GM12872 (cell line): Measurements from ENCODE around the gene PASK.

Experiments used
- TF ChIP-seq, protein P1 (sequence below): IDR thresholded peaks from 3 replicates; pipeline ENCODE4 v1.5.1; 2011; ENCODE audit warnings: low read depth, mild to moderate bottlenecking, low read length, moderate library complexity; ENCODE audit not compliant: insufficient read depth

PASK gene

DNA sequence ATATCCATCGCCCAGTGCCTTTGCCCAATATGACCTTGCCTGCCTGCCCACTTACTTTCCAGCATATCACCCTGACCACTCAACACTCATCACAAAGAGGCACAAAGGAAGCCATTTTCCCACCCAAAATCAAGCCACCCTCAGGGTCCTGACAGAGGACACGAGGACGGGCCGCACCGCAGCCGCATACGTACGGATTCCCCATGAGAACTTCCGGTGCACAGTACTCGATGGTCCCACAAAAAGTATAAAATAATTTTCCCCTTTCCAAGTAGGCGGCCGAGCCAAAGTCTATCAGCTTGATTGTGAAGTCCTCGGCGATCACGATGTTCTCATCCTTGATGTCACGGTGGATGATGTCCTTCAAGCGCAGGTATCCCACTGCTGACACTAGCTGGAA is 37.2 kb downstream of the PASK start:
- TF ChIP-seq, protein P1, sequence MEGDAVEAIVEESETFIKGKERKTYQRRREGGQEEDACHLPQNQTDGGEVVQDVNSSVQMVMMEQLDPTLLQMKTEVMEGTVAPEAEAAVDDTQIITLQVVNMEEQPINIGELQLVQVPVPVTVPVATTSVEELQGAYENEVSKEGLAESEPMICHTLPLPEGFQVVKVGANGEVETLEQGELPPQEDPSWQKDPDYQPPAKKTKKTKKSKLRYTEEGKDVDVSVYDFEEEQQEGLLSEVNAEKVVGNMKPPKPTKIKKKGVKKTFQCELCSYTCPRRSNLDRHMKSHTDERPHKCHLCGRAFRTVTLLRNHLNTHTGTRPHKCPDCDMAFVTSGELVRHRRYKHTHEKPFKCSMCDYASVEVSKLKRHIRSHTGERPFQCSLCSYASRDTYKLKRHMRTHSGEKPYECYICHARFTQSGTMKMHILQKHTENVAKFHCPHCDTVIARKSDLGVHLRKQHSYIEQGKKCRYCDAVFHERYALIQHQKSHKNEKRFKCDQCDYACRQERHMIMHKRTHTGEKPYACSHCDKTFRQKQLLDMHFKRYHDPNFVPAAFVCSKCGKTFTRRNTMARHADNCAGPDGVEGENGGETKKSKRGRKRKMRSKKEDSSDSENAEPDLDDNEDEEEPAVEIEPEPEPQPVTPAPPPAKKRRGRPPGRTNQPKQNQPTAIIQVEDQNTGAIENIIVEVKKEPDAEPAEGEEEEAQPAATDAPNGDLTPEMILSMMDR, result no peak

DNA sequence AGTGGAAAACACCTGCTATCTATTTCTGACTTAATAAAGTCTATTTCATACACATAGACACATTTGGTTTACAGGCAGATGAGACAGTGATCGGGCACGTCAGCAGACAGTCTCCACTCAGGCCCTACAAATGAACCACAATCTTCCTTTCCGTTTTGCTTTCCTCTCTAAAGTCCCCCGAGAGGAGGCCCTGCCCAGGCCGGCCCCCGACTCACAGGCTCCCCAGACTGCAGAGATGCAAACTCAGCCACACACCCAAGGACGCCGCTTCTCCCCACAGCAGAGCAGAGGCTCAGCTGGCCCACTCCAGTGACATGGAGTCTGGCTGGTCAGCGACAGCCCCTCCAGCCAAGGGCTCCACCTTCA is 37.8 kb downstream of the PASK start:
- TF ChIP-seq, protein P1, result no peak

DNA sequence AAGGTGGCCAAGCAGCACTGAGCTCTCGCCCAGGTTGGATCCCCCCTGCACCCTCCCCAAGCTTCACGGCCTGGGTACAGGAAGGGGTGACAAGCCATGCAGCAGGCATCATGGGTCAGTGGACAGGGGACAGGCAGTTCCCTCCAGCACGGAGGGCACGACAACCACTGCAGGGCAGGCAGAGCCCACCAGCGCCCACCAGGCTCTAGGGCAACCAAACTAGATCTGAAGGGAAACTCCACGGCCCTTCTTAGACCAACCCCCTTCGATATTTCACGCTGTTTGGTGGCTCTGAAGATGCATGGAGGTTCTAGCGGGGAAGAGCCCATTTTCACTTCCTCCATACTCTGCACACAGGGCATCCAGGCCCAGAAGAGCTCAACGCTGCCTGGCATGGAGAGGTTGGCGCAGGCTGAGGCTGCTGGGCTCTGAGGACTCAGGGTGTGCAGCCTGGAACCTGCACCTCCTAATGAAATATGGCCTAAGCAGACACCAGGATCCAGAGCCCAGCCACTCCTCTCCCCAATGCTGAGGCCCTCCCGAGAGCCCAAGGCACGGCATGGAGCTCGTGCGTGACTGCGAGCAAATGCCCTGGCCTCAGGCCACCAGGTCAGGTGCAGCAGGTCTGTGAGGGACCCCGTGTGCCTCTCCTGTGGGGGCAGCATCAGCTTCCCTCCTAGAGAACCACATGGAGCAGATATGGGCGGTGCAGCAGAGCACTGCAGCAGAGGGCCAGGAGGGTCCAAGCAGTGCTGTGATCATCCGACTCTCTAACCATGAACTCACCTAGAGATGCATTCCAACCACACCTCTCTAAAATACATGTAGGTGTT is 38.4 kb downstream of the PASK start:
- TF ChIP-seq, protein P1, result no peak

DNA sequence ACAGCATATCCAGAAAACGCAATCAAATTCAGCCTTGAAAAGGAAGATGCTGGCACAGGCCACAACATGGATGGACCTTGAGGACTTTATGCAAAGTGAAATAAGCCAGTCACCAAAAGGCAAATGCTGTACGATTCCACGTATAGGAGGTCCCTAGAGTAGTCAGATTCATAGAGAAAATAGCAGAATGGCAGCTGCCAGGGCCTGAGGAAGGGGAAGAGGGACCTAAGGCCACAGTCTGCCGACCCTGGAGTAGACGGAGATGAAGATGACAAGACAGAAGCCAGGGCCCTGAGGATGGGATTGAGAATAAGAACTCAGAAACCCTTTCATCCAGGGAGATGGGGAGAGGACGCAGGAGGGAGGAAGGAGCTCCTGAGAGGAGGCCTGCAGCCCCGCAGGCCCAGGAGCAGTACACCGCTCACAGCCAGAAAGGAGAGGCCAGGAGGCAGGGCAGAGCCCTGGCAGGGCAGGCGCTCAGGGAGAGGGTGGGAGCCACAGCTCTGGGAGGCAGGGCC is 39.1 kb downstream of the PASK start:
- TF ChIP-seq, protein P1, result no peak

DNA sequence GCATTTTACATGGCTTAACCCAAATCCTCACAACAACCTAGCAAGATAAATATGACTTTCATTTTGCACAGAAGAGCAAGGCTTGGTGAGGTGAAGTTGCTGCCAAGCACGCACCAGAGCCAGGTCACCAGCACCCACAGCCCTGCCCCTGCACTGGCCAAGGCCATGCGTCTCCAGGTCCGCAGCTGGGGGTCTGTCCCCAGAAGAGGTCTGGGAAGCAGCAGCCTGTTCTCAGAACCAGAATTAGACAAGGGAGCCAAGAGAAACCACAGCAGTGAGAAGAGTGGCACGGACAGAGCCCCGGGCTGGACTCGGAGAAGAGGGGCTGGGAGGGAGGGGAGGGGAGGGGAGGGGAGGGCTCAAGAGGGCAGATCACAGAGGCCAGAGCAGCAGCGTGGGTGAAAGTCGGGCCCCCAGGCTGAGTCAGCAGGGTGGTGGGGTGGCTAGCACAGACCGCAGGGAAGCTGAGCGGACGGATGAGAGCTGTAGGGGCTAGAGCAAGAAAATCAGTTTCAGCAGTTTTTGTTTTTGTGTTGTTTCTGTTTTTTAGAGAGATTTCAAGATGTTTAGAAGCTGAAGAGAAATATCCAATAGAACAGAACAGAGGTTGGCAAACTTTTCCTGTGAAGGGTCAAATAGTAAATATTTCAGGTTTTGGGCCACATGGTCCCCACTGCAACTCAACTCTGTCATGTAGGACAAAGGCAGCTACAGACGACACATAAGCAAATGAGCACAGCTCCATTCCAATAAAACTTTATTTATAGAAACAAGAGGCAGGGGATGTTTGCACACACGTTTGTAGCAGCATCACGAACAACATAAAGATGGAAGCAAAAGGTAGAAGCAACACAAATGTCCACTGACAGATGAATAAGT is 39.8 kb downstream of the PASK start:
- TF ChIP-seq, protein P1, result no peak

DNA sequence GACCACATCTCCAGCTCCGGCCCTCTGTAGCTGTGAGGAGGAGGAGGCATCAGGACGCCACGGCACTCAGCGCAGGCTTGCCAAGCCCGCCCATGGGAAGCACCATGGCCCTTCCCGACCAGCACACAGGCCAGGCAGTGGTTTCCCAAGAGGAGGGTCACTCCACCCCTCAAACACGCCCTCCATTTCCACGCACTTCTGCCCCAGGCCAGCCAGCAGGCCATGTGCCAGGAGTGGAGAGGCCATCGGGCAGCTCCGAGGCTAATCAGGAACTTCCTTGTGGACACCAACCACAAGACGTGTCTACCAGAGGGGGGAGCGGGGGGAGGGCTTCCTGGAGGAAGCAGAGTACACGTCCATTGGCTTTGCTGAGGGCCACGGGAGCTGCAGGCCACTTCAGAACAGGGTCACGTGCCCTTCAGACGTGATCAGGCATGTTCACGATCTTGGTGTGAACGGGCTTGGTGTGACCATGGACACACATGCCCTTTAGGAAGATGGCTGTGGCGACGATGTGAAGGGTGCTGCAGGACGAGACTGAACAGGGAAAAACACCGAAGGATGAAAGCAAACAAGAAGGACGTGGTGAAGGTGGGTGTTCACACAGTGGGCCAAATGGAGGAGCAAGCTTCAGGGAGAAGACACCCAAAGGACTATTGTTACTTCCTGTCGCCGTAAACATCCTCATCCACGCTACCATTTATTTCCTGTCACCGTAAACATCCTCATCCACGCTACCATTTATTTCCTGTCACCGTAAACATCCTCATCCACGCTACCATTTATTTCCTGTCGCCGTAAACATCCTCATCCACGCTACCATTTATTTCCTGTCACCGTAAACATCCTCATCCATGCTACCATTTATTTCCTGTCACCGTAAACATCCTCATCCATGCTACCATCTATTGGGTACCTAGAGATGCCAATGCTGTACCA is 40.7 kb downstream of the PASK start:
- TF ChIP-seq, protein P1, result no peak
